ENCODE measurements around the gene SLC6A19.

GRCh38 chr5:1182360-1182632 lies 19.1 kb upstream of the SLC6A19 start:
- TF ChIP-seq CTCF (IDR thresholded peaks at IDR 0.05) (no peak), POLR2A (IDR thresholded peaks at IDR 0.05) (no peak)

Data from tibial nerve (tissue), 3 donors.